Neural progenitor cell (in vitro differentiated cells): ENCODE data around the gene CEP68. TPM values are rescaled to one million over a fixed set of nuclear protein-coding genes. Genes with fewer than 3 reads are reported as not detected.
A peak's percentile ranks its signal among the peaks of the same experiment; 100 is the strongest.

ENCODE experiments used
- DNase-seq: peaks from one replicate; pipeline ENCODE4 v3.0.0-alpha.2; 2016; ENCODE audit warnings: low spot score
- H2AFZ ChIP-seq: fragments of 200-600 bp; sonication (generic); replicated peaks from 2 replicates; pipeline ENCODE4 v1.6.1; 2016; ENCODE audit warnings: antibody characterized with exemption
- H3F3A ChIP-seq: fragments of 200-600 bp; sonication (generic); 2 replicates; pipeline ENCODE4 v1.6.1; 2016; ENCODE audit warnings: antibody characterized with exemption, low read depth
- H3K27ac ChIP-seq: fragments of 200-600 bp; sonication (generic); 2 replicates; pipeline ENCODE4 v1.5.1; 2016; ENCODE audit warnings: mild to moderate bottlenecking
- H3K27me3 ChIP-seq: fragments of 200-600 bp; sonication (generic); 2 replicates; pipeline ENCODE4 v1.6.1; 2016; ENCODE audit warnings: mild to moderate bottlenecking, moderate library complexity
- H3K36me3 ChIP-seq: fragments of 200-600 bp; sonication (generic); 2 replicates; pipeline ENCODE4 v1.5.1; 2016
- H3K4me1 ChIP-seq: fragments of 200-600 bp; sonication (generic); 2 replicates; pipeline ENCODE4 v1.6.1; 2016; ENCODE audit warnings: mixed run types
- H3K4me2 ChIP-seq: fragments of 200-600 bp; sonication (generic); 2 replicates; pipeline ENCODE4 v1.6.1; 2016
- H3K4me3 ChIP-seq: fragments of 200-600 bp; sonication (generic); 2 replicates; pipeline ENCODE4 v1.5.1; 2016
- H3K79me2 ChIP-seq: fragments of 200-600 bp; sonication (generic); 2 replicates; pipeline ENCODE4 v1.6.1; 2016; ENCODE audit warnings: low read depth
- H3K9ac ChIP-seq: fragments of 200-600 bp; sonication (generic); 2 replicates; pipeline ENCODE4 v1.6.1; 2016
- H3K9me3 ChIP-seq: fragments of 200-600 bp; sonication (generic); 2 replicates; pipeline ENCODE4 v1.5.1; 2016; ENCODE audit warnings: low read depth
- H4K20me1 ChIP-seq: fragments of 200-600 bp; sonication (generic); 2 replicates; pipeline ENCODE4 v1.6.1; 2016; ENCODE audit warnings: low read depth
- H3K27ac Mint-ChIP-seq: 3 replicates; pipeline ENCODE4 v1.8.0; 2021; ENCODE audit warnings: mixed read lengths
- H3K27me3 Mint-ChIP-seq: 2 replicates; pipeline ENCODE4 v1.8.0; 2022; ENCODE audit warnings: low read depth, mild to moderate bottlenecking, inconsistent platforms, moderate library complexity, mixed read lengths; ENCODE audit not compliant: insufficient read depth
- H3K36me3 Mint-ChIP-seq: 3 replicates; pipeline ENCODE4 v1.8.0; 2021; ENCODE audit warnings: mixed read lengths
- H3K4me1 Mint-ChIP-seq: 3 replicates; pipeline ENCODE4 v1.8.0; 2021; ENCODE audit warnings: mixed read lengths
- H3K4me3 Mint-ChIP-seq: 3 replicates; pipeline ENCODE4 v1.8.0; 2021; ENCODE audit warnings: mild to moderate bottlenecking, moderate library complexity, mixed read lengths
- H3K9me3 Mint-ChIP-seq: 3 replicates; pipeline ENCODE4 v1.8.0; 2020; ENCODE audit warnings: mixed read lengths
- CTCF ChIP-seq: fragments of 200-600 bp; sonication (generic); IDR thresholded peaks from 2 replicates; pipeline ENCODE4 v1.5.1; 2017; ENCODE audit warnings: antibody characterized with exemption, mild to moderate bottlenecking
- EZH2 ChIP-seq: fragments of 200-600 bp; sonication (generic); IDR thresholded peaks from 2 replicates; pipeline ENCODE4 v1.6.1; 2017; ENCODE audit warnings: antibody characterized with exemption, mild to moderate bottlenecking, moderate library complexity
- EZH2phosphoT487 ChIP-seq: fragments of 200-600 bp; sonication (generic); IDR thresholded peaks from 2 replicates; pipeline ENCODE4 v1.6.1; 2017; ENCODE audit warnings: antibody characterized with exemption
- total RNA-seq: library from RNA; depleted of rRNA; stranded (reverse); fragments of >200 nt; gene quantifications from 2 replicates; pipeline ENCODE4 v1.2.3, GENCODE V29; 2015; ENCODE audit warnings: low replicate concordance

CEP68 gene
- total RNA-seq, 1 donor from 2014 or later: 36.2 TPM

- Mint-ChIP-seq H3K36me3 (peaks cover 29% of the 10 kb centered on the region), H3K27ac (no peak overlapping the region), H3K9me3 (no peaks in the 10 kb centered on the region), H3K4me3 (peak overlapping the region; percentile 27), H3K4me1 (peaks cover 12% of the 10 kb centered on the region), H3K27me3 (peaks cover 4% of the 10 kb centered on the region)
- H3K9me3 ChIP-seq: no peaks in the 10 kb centered on the region
- peaks cover 32% of the 10 kb centered on the region for H3K79me2 ChIP-seq
- H3K4me1 ChIP-seq: no peaks in the 10 kb centered on the region
- no peak overlapping the region for H3K27ac ChIP-seq
- H3K9ac ChIP-seq: no peak overlapping the region
- no peak overlapping the region for H3K4me3 ChIP-seq
- no peak overlapping the region for H3K4me2 ChIP-seq
- H3K36me3 ChIP-seq: peaks cover 5% of the 10 kb centered on the region
- TF ChIP-seq EZH2phosphoT487 (no peak), CTCF (no peak), EZH2 (no peak)
- peaks cover 49% of the 10 kb centered on the region for H4K20me1 ChIP-seq
- no peaks in the 10 kb centered on the region for H3K27me3 ChIP-seq
- H3F3A ChIP-seq: no peaks in the 10 kb centered on the region
- H2AFZ ChIP-seq: no peak overlapping the region
- DNase-seq: no peak
These were observed 14.6 kb downstream of the CEP68 start for GRCh38 chr2:65070856-65071255.

- H3K27me3 ChIP-seq: no peaks in the 10 kb centered on the region
- H3K9me3 Mint-ChIP-seq: no peaks in the 10 kb centered on the region
These were observed 15.4 kb downstream of the CEP68 start for GRCh38 chr2:65071499-65072180.

GRCh38 chr2:65072181-65072970 lies 16.2 kb downstream of the CEP68 start:
- TF ChIP-seq CTCF (no peak), EZH2 (no peak), EZH2phosphoT487 (no peak)
- H3K27me3 Mint-ChIP-seq: peaks cover under 1% of the 10 kb centered on the region
- Histone ChIP-seq H3K9ac (no peak overlapping the region), H3K9me3 (no peaks in the 10 kb centered on the region), H3K4me2 (no peak overlapping the region), H3F3A (no peaks in the 10 kb centered on the region), H3K4me3 (no peak overlapping the region), H4K20me1 (peaks cover 40% of the 10 kb centered on the region), H3K36me3 (peaks cover 5% of the 10 kb centered on the region), H3K4me1 (no peaks in the 10 kb centered on the region), H3K27ac (no peak overlapping the region), H3K27me3 (no peaks in the 10 kb centered on the region), H2AFZ (no peak overlapping the region), H3K79me2 (peaks cover 16% of the 10 kb centered on the region)
- no peaks in the 10 kb centered on the region for H3K9me3 Mint-ChIP-seq
- DNase-seq: no peak
- H3K4me1 Mint-ChIP-seq: peaks cover 12% of the 10 kb centered on the region
- no peak overlapping the region for H3K27ac Mint-ChIP-seq
- H3K4me3 Mint-ChIP-seq: no peak overlapping the region
- peaks cover 32% of the 10 kb centered on the region for H3K36me3 Mint-ChIP-seq

More at GRCh38 chr2:65071499-65072180, 15.4 kb downstream of the CEP68 start:
- Histone ChIP-seq H3K9ac (no peak overlapping the region), H3K9me3 (no peaks in the 10 kb centered on the region), H3K4me1 (no peaks in the 10 kb centered on the region), H3F3A (no peaks in the 10 kb centered on the region), H3K27ac (no peak overlapping the region), H2AFZ (no peak overlapping the region), H3K4me3 (no peak overlapping the region), H3K79me2 (peaks cover 24% of the 10 kb centered on the region), H4K20me1 (peaks cover 45% of the 10 kb centered on the region), H3K36me3 (peaks cover 5% of the 10 kb centered on the region), H3K4me2 (no peak overlapping the region)
- Mint-ChIP-seq H3K4me3 (no peak overlapping the region), H3K36me3 (peaks cover 32% of the 10 kb centered on the region), H3K4me1 (peaks cover 12% of the 10 kb centered on the region), H3K27me3 (peaks cover 4% of the 10 kb centered on the region), H3K27ac (no peak overlapping the region)
- no peak for DNase-seq
- TF ChIP-seq EZH2phosphoT487: no peak
- peak; percentile 13 for TF ChIP-seq CTCF
